Measurements from ENCODE around the gene EPHB2.

EPHB2 gene

DNA sequence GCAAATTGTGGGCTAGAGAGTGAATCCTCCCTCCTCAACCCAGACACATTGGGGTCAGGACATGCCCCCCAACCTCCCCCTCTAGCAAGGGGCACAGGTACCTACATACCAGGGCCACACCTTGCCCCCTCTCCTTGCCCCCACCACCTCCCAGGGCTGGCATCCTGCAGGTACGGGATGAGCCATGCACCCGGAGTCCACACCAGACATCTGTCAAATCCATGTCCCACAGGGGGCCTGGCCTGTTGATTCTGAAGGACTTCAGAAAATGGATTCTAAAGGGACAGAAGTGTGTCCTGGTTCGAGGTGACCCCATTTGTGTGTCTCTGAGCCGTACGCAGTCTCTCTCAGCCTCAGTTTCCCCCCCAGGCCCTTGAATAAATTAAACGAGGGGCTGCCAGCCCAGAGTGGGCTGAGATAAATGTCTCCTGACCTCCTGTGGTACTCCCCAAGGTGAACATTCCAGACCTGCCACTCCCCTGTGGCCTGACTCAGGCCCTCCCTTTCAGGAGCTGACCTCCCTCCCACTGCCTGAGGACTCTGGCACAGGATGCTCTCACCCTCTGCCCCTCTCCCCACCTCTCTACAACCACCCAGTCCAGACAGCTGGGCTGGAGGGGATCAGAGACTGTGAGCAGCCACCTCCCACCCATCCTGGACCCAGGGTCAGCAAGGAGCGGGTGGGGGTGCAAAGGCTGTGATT is 94.5 kb downstream of the EPHB2 start:
- no peak for DNase-seq

DNA sequence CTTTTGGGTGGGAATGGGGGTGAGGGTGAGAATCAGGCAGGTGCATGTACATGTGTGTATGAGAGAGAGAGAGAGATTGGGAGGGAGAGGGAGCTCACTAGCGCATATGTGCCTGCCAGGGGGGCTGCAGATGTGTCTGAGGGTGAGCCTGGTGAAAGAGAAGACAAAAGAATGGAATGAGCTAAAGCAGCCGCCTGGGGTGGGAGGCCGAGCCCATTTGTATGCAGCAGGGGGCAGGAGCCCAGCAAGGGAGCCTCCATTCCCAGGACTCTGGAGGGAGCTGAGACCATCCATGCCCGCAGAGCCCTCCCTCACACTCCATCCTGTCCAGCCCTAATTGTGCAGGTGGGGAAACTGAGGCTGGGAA is 95.0 kb downstream of the EPHB2 start:
- DNase-seq, result no peak

GRCh38 chr1:22806584-22806983 is 95.9 kb downstream of the EPHB2 start:
- DNase-seq, result no peak

DNA sequence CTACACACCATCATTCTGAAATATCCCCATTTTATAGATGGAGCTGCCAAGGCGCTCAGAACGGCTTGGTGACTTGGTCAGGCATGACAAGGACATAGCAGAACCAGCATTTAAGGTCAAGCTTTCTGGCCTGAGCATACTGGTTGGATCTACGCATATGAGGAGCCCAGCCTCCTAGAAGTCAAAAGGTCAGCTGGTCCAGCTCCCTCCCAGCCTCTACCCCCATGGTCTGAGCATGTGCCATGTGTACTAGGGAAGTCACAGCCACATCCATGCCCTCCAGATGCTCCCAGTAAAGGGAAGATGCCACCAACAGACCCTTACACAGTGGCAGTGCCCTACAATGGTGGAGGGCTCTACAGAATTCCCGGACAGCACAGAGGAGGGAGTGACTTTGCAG is 96.7 kb downstream of the EPHB2 start:
- no peak for DNase-seq

DNA sequence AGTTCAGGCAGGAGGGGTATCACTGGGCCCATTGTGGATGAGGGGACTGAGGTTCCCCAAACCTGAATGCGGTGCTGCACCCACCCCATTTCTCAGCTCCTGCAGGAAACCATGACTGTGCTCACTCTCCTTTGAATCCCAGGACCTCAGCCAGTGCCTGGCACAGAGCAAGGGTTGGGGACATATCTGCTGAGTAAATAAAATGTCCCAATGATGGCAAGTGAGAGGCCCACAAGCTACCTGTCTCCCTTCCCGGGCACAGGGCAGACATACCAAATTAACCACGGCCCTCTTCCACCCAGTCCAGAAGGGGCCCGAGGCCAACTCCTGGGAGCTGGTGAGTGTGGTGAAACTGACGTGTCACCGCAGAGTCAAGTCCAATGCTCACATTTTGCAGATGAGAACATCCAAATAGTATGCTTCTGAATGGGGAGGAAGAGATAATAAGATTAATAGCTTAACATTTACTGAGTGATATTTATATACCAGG is 97.6 kb downstream of the EPHB2 start:
- peak; percentile 8 for DNase-seq

- DNase-seq, result peak; percentile 30
Observed at GRCh38 chr1:22808676-22809483, 98.2 kb downstream of the EPHB2 start.

DNA sequence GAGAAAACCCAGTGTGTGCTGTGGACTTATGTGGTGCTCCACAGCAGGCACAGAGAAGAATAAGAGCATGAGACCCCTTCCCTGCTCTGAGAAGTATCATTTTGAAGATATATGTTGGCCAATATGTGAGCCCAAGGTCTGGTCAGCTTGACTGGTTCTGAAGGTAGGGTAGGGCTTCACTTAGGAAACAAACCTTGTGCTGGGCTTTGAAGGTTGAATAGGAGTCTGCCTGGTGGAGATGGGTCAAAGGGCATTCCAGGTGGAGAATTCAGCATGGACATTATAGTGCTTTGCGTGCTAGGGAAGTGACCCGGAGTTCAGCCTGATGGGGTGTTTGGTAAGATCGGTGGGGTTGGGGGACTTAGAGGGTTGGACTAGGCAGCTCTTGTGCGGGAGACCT is 99.1 kb downstream of the EPHB2 start:
- no peak for DNase-seq

DNA sequence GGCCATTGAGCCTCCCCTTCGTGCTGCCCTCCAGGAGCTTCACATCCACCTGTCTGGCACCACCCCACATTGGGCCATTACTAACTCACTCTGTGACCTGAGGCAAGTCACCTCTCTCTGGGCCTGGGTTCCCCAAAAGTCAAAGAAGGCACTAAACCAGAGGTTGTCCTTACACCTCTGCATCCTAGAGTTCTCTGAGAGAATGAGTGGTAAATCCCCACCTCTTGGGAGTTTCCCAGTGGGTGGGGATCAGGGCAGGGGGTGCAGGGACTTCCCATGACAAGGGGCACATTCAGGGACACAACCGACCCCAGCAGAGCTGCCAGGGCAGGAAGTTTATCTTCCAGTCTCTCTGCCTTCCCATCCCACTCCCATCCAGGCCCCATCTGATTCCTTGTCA is 99.7 kb downstream of the EPHB2 start:
- no peak for DNase-seq

DNA sequence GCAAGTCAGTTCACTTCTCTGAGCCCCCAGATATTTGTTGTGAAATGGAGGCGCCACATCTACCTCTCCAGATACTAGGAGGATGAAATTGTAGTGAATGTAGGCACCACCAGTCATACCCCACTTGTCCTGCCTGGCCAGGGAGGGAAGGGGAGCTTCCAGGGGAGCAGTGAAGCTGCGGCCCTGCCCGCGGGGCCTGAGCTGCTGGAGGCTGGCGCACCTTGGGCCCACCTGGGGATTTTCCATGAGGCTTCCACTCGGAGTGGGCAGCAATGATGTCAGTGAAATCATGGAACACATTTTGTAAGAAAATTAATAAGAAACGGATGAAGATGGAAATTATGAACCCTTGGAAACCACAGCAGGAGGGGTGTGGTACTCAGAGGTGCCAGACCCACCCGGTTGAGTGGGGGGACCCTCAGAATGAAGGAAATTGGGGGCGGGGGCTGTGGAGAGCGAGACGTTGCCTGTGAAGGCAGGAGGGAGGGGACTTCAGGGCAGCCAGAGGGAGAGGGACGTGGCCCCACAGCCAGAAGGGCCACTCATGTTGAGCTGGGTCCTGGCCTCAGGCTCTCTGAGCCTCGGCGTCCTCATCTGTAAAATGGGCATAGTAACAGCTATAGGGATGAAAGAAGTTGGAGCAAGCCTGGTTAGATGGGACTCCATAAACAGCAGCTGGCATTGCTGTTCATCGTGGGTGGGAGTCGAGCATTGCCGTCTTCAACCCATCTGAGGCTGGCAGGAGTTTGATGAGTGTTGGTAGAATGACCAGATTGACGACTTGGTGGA is 101.6 kb downstream of the EPHB2 start:
- DNase-seq, result no peak

GRCh38 chr1:22812993-22813790 is 102.6 kb downstream of the EPHB2 start:
- no peak for DNase-seq

- peak; percentile 90 for DNase-seq
Observed at GRCh38 chr1:22814176-22815042, 103.8 kb downstream of the EPHB2 start.

DNA sequence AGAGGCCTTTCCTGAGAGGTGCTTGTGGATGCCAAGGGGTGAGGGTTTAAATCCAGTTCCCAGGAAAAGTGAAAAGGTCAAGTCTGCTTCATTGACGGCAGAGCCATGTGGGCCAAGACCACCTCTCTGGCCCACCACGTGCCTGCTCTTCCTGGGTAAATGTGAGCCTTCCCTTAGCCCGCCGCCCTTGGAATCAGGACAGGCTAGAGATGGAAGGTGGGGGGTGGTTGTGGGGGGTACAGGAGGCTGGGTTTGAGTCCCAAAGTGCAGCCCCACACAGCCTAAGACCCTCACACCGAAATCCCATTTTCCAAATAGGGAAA is 104.4 kb downstream of the EPHB2 start:
- no peak for DNase-seq

GRCh38 chr1:22815421-22816066 is 104.9 kb downstream of the EPHB2 start:
- no peak for DNase-seq

GRCh38 chr1:22816067-22816775 is 105.6 kb downstream of the EPHB2 start:
- no peak for DNase-seq

DNA sequence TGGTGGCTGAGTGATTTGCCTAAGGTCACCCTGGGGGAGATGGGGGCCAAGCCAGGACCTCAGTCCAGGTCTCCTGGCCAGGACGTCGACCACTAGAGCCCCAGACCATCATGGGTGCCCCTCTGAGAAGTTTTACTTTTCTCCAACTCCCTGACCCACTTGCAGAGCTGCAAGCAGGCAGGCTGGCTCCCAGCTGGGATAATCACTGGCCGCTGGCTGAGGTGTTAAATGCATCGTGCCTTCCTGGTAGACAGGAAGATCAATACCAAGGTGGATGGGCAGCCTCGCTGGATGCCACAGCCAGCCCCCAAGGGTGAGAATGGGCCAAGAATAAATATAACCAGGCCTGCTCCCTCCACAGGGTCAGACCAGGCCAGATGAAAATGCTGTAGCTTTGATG is 106.2 kb downstream of the EPHB2 start:
- no peak for DNase-seq

- DNase-seq, result no peak
Observed at GRCh38 chr1:22817462-22817861, 106.8 kb downstream of the EPHB2 start.

DNA sequence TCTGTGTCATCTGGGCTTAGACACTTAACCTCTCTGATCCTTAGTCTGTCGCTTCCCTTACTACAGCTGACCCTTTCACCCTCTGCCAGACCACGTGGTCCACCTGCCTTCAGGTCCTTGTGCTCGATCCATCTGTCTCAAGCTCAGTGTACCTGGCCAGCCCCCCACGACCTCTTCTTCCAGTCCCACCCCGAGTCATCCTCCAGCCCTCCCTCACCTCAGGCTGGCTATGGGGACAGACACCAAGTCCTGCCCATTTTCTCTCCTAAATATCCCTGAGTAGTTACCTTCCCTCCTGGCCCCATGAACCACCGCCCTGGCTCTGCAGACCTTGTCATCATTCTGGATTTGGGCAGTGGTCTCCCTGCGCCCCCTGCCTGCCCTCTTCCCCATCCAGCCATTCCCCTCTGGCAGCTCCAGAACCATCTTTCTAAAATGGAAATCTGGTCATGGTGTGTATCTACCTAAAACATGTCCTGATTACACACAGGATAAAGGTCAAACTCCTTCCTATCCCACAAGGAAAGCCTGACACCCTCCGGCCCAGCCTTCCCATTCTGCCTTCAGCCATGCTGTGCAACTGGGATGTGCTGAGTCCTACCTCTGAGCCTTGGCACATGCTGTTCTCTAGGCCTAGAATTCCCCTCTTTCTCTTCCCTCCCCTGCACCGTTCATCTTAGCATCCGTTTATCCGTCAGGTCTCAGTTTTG is 107.6 kb downstream of the EPHB2 start:
- DNase-seq, result no peak

DNA sequence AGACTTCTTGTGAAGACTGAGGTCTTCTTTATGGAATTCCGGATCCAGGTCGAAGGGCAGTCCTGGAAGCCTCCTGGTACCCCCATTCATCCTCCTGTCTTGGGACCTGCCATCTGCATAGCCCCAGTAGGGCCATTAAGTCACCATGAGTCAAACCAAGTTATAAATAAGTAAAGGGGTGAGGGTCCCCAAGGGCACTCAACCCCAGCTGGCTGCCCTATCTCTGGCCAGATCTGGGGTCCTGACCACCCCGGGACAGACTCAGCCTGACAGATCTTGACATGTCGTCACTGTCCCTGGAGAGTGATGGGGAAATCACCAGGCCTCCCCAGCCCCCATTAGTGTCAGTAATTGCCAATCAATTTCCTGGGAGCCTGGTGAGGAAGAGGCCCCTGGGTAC is 108.7 kb downstream of the EPHB2 start:
- DNase-seq, result no peak

DNA sequence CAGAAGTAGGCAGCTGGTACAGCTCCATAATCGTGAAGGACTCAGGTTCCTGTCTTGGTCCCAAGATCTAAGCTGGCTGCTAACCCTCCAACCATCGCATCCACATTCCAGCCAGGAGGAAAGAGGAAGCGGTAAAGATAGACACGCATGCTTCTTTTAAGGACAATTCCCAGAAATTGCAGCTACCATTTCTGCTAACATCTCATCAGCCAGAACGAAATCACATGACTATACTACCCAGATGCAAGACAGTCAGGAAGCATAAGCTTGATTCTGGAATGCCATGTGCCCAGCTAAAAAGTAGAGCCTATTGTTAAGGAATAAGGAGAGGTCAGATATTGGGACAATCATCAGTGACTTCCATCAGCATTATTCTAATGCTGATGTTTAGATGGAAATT is 110.4 kb downstream of the EPHB2 start:
- no peak for DNase-seq

DNA sequence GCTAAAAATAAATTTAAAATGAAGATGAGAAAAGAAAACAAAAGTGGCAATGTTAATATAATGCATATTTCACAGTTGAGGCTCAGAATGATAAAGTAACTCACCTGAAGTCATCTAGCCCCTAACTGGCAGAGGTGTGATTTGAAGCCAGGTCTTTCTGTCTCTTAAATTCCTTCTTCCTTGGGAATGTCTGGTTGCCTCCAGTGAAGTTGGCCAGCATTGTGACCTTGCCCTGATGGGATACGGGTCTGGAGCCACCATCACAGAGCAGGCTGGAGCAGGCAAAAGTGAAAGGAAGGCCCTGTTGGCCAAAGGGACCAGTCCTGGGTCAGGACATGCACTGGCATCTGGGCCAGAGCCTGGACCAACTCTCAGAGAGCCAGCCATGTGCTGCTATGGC is 111.7 kb downstream of the EPHB2 start:
- no peak for DNase-seq

All from DMS79 treated with DMSO at 0.1 percent for 48 hours (cell line).